ENCODE measurements around the gene C1orf122. TPM values are rescaled to one million over a fixed set of nuclear protein-coding genes. Genes with fewer than 3 reads are reported as not detected.

C1orf122 gene
- total and polyA plus RNA-seq, 4 donors: 4.5 to 45.1 (median 18.2) TPM

GRCh38 chr1:37808369-37809319, 1.1 kb downstream of the C1orf122 start (continued):
- TF ChIP-seq CTCF (IDR thresholded peaks at IDR 0.05; ENCODE audit: low read depth, low read length, missing input control) (no peak), NR2F2 (IDR thresholded peaks at IDR 0.05) (no peak), YY1 (IDR thresholded peaks at IDR 0.05) (peak; percentile 50), GABPA (IDR thresholded peaks at IDR 0.05 in 1 of 2, conservative IDR thresholded peaks at IDR 0.05 in 1 of 2) (peak in 1 of 2 donors; percentile 59), RAD21 (IDR thresholded peaks at IDR 0.05) (peak; percentile 8 to 26), TAF1 (conservative IDR thresholded peaks at IDR 0.05) (peak; percentile 61), ATF3 (IDR thresholded peaks at IDR 0.05) (no peak), EGR1 (IDR thresholded peaks at IDR 0.05; ENCODE audit: low read depth in 2 of 2) (no peak), SP1 (IDR thresholded peaks at IDR 0.05) (peak; percentile 36), HNF4G (IDR thresholded peaks at IDR 0.05) (no peak), MAX (IDR thresholded peaks at IDR 0.05) (no peak), JUND (IDR thresholded peaks at IDR 0.05) (no peak), FOXA1 (IDR thresholded peaks at IDR 0.05) (no peak)

- Histone ChIP-seq H3K9me3 (ENCODE audit: control insufficient read depth in 4 of 4, low read length in 3 of 4) (no peaks in the 10 kb centered on the region), H3K4me1 (ENCODE audit: control insufficient read depth in 4 of 4, insufficient read depth in 4 of 4, low read length in 3 of 4) (peaks cover 6 to 24% (median 20%) of the 10 kb centered on the region in 4 donors), H3K27ac (ENCODE audit: low read depth in 1 of 2, low read length in 2 of 2) (no peak overlapping the region), H3K4me3 (ENCODE audit: low read depth in 1 of 3, low read length in 3 of 3) (no peak overlapping the region), H3K9ac (ENCODE audit: low read depth in 1 of 2, low read length in 2 of 2) (no peak overlapping the region), H3K36me3 (ENCODE audit: control insufficient read depth in 4 of 4, insufficient read depth in 3 of 4, low read depth in 1 of 4, low read length in 3 of 4) (peaks cover 2 to 21% (median 12%) of the 10 kb centered on the region in 4 donors), H3K27me3 (ENCODE audit: control insufficient read depth in 4 of 4, insufficient read depth in 4 of 4, low read length in 3 of 4) (no peaks in the 10 kb centered on the region)
- 49% methylated on average over 2 of the region's 2 CpGs for WGBS
- DNase-seq (ENCODE audit: low spot score): no peak
- TF ChIP-seq EGR1 (IDR thresholded peaks at IDR 0.05; ENCODE audit: low read depth in 2 of 2) (no peak), ZBTB33 (IDR thresholded peaks at IDR 0.05) (no peak), YY1 (IDR thresholded peaks at IDR 0.05) (no peak), SP1 (IDR thresholded peaks at IDR 0.05) (no peak), CTCF (IDR thresholded peaks at IDR 0.05; ENCODE audit: low read depth, low read length, missing input control) (no peak), ATF3 (IDR thresholded peaks at IDR 0.05) (no peak)
Observed at GRCh38 chr1:37809942-37810341, 2.4 kb downstream of the C1orf122 start.
